Measurements from ENCODE around the gene GMEB2. TPM values are rescaled to one million over a fixed set of nuclear protein-coding genes. Genes with fewer than 3 reads are reported as not detected.
"Not testable (repeated sequence)": the region's sequence is repeated elsewhere in the genome, so short reads cannot be mapped to it uniquely, and the experiment has no call there.

The GMEB2 gene
- polyA plus RNA-seq, 4 donors = 8.2 to 14.0 (median 12.5) TPM

- DNase-seq (ENCODE audit: low read depth in 4 of 4, low spot score in 2 of 4) = peak; percentile 85 to 89 (median 88)
Measured at GRCh38 chr20:63657937-63658748, 31.2 kb upstream of the GMEB2 start, which contains the start of gene RTEL1. Gene RTEL1, plus strand, starts transcription at chr20:63658312. Its CDS starts 1,091 bp downstream, at chr20:63659403.

GRCh38 chr20:63657260-63657936, 30.5 kb upstream of the GMEB2 start:
- DNase-seq (ENCODE audit: low read depth in 4 of 4, low spot score in 2 of 4) = no peak

- no peak for DNase-seq (ENCODE audit: low read depth in 4 of 4, low spot score in 2 of 4)
Measured at GRCh38 chr20:63656451-63656850, 29.6 kb upstream of the GMEB2 start.

GRCh38 chr20:63655249-63655648, 28.3 kb upstream of the GMEB2 start:
- DNase-seq (ENCODE audit: low read depth in 4 of 4, low spot score in 2 of 4) = no peak

- no peak for DNase-seq (ENCODE audit: low read depth in 4 of 4, low spot score in 2 of 4)
Measured at GRCh38 chr20:63653974-63654668, 27.2 kb upstream of the GMEB2 start.

- peak; percentile 66 to 87 (median 80) for DNase-seq (ENCODE audit: low read depth in 4 of 4, low spot score in 2 of 4)
Measured at GRCh38 chr20:63653041-63653973, 26.4 kb upstream of the GMEB2 start, which contains the start of gene STMN3. Gene STMN3, minus strand, starts transcription at chr20:63653424. Its CDS starts 79 bp downstream, at chr20:63653345.

- no peak for DNase-seq (ENCODE audit: low read depth in 4 of 4, low spot score in 2 of 4)
Measured at GRCh38 chr20:63652192-63652980, 25.5 kb upstream of the GMEB2 start.

- no peak for DNase-seq (ENCODE audit: low read depth in 4 of 4, low spot score in 2 of 4)
Measured at GRCh38 chr20:63651942-63652191, 25.0 kb upstream of the GMEB2 start.

- DNase-seq (ENCODE audit: low read depth in 4 of 4, low spot score in 2 of 4) = not testable (repeated sequence)
Measured at GRCh38 chr20:63650486-63650885, 23.6 kb upstream of the GMEB2 start.

- no peak for DNase-seq (ENCODE audit: low read depth in 4 of 4, low spot score in 2 of 4)
Measured at GRCh38 chr20:63648895-63649589, 22.1 kb upstream of the GMEB2 start.

- no peak for DNase-seq (ENCODE audit: low read depth in 4 of 4, low spot score in 2 of 4)
Measured at GRCh38 chr20:63648190-63648589, 21.3 kb upstream of the GMEB2 start.

GRCh38 chr20:63645218-63645617, 18.3 kb upstream of the GMEB2 start:
- no peak for DNase-seq (ENCODE audit: low read depth in 4 of 4, low spot score in 2 of 4)

GRCh38 chr20:63643946-63644345, 17.0 kb upstream of the GMEB2 start:
- DNase-seq (ENCODE audit: low read depth in 4 of 4, low spot score in 2 of 4) = no peak

- no peak for DNase-seq (ENCODE audit: low read depth in 4 of 4, low spot score in 2 of 4)
Measured at GRCh38 chr20:63643499-63643898, 16.6 kb upstream of the GMEB2 start.

GRCh38 chr20:63642527-63643247, 15.8 kb upstream of the GMEB2 start:
- no peak for DNase-seq (ENCODE audit: low read depth in 4 of 4, low spot score in 2 of 4)

GRCh38 chr20:63641792-63642523, 15.1 kb upstream of the GMEB2 start:
- DNase-seq (ENCODE audit: low read depth in 4 of 4, low spot score in 2 of 4) = peak in 2 of 4 donors; percentile 40 to 63

GRCh38 chr20:63641146-63641791, 14.4 kb upstream of the GMEB2 start:
- DNase-seq (ENCODE audit: low read depth in 4 of 4, low spot score in 2 of 4) = peak in 1 of 4 donors; percentile 40
